Mucosa of gallbladder (tissue), 1 donor: ENCODE measurements around the gene SEC16A. TPM values are rescaled to one million over a fixed set of nuclear protein-coding genes. Genes with fewer than 3 reads are reported as not detected.

Experiments
- DNase-seq: peaks from one replicate; pipeline ENCODE4 v3.0.0-alpha.2; 2020; ENCODE audit warnings: low spot score
- total RNA-seq: library from RNA; stranded (reverse); gene quantifications from one replicate; pipeline ENCODE4 v1.2.1, GENCODE V29; 2021
- donor health status: DM: no; HTN: no; CAD: no.

SEC16A gene
- total RNA-seq, 1 donor from 2014 or later: 78.4 TPM

DNA sequence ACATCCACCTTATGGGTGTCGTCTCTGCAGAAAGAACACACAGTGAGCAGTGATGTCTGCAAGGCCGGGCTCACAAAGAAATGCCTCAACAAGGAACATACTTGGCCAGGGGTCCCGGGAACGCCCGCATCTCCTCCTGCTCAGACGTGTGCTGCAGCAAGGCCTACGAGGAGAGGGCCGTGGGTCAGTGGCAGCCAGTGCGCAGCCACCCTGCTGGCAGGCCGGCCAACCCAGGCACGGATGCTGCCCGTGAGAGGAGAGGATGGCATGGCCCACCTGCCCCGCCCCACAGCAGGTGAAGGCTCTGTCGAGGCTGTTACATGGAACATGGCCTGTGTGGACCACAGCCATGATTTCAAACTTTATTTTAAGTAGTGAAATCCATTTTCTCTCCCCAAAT lies 19.3 kb downstream of the SEC16A start:
- no peak for DNase-seq

GRCh38 chr9:136462664-136463063 lies 20.2 kb downstream of the SEC16A start:
- DNase-seq: no peak

DNA sequence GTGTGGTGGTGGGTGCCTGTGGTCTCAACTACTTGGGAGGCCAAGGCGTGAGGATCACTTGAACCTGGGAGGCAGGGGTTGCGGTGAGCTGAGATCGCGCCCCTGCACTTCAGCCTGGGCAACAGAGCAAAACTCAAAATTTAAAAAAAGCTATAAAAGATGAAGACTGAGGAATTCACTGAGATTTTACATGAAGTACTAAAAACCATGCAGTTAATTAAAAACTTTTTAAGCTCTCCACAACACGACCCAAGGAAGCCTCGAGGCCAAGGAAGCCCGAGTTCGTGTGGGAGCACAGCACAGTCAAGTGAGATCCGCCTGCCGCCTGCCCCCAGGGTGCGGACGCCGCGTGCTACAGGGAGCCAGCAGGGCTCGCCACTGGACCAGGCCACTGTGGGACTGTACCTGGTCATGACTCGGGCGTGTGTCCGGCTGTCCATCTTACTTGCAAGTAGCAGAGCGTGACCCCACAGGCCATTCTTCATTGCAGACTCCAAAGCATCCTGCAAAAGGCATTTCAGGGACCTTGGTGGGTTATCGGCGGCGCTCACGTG lies 22.0 kb downstream of the SEC16A start:
- no peak for DNase-seq

DNA sequence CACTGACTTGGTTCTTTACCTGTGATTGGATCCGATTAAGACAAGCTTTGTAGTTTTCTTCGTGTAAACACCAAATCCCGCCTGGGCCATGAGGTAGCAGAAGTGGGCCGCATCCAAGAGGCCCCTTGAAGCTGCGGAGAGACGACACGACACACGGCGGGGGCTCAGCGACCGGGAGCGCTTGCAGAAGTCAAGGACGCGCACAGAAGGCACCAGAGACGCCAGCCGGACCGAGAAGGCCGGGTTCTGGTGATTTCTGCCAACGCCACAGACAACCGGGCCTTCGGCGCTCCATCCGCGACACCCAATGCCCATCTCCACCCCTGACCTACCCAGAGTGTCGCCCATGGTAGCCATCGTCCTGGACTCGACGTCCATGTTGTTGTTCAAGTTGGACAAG lies 23.4 kb downstream of the SEC16A start:
- DNase-seq: no peak

GRCh38 chr9:136457326-136457725 lies 25.5 kb downstream of the SEC16A start:
- no peak for DNase-seq

DNA sequence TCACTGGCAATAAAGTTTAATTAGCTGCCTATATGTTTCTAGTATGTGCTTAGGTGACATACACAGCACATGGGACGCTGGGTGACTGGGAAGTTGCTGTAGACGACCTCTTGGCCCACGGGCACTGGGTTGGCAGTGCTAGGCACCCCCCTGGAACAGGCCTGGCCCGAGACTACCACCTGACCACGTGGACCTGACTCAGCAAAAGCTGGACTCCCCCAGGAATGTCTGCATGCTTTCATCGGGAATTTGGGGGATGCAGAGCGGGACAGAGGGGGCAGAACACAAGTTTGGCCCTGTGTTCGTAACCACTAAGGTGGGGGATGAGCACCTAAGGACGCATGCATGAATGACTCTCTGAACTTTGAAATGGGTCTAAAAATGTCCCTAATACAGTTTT lies 26.6 kb downstream of the SEC16A start:
- DNase-seq: no peak

DNA sequence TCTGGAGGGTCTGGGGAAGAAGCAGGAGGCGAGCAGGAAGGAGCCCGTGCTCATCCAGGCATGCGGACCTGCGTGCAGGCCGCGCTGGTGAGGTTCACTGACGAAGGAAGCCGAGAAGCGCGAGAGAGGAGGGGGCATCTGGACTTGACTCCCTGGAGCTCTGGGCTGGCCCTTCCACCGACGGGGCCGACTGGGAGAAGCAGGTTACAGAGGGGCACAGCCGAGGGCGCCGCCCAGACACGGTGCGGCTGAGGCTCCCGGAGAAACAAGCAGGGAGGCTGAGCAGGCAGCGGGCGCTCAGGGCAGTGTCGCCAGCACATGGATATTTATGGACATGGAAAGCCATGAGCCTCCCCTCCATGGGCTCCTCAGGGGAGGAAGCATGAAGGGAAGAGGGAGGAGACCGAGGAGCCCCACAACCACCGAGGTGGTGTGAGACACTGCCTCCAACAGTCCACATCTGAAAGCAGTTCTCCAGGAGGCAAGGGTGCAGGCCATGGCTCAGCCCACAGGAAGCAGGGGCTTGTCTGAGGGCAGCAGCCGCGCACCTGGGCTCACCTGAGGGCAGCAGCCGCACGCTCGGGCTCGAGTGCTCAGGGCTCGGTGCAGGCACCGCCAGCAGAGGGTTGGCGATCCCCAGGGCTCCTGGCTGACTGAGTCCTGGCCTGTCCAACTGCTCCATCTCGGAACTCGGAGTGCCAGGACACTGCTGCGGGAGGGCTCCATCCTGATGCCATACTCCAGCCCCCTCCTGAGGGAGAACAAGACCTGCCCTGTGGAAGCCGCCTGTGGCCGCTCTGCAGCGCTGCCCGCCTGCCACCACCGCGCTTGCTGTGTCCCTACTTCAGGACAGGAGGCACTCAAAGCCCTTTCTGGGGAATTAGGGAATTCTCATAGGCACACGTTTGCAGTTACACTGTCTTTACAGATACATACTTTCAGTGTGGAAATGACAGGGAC lies 27.5 kb downstream of the SEC16A start:
- no peak for DNase-seq

- no peak for DNase-seq
These were observed 28.6 kb downstream of the SEC16A start for GRCh38 chr9:136454026-136454796.

GRCh38 chr9:136453326-136453725 lies 29.5 kb downstream of the SEC16A start:
- DNase-seq: no peak

DNA sequence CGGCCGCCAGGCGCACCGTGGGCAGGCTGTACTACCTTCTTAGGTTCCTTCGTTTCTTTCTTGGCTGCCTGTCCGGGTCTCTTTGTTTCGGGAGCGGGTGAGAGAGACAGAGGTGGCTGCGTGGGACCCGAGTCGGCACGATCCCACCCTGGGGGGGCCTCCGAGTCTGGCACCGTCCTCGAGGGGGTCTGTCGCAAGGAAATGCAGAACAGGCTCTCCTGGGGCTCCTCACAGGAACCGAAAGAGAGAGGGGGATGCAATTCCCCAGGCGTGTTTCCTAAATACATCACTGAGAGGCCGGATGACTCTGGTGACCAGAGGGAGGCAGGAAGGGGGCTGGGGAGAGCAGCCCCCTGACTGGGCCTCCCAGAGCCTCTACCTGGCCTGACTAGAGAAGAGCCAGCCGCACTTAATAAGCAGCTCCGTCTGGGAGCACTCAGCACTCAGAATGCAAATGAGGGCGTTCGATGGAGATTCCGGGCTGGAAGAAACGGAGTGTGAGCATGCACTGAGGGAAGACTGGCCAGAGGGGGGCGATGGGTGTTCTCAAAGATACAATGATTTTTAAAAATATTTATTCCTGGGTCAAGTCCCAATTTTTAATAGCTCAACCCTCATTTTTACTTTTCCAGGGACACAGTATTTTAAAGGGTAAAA lies 31.5 kb downstream of the SEC16A start:
- no peak for DNase-seq

GRCh38 chr9:136448655-136449054 lies 34.2 kb downstream of the SEC16A start:
- no peak for DNase-seq

DNA sequence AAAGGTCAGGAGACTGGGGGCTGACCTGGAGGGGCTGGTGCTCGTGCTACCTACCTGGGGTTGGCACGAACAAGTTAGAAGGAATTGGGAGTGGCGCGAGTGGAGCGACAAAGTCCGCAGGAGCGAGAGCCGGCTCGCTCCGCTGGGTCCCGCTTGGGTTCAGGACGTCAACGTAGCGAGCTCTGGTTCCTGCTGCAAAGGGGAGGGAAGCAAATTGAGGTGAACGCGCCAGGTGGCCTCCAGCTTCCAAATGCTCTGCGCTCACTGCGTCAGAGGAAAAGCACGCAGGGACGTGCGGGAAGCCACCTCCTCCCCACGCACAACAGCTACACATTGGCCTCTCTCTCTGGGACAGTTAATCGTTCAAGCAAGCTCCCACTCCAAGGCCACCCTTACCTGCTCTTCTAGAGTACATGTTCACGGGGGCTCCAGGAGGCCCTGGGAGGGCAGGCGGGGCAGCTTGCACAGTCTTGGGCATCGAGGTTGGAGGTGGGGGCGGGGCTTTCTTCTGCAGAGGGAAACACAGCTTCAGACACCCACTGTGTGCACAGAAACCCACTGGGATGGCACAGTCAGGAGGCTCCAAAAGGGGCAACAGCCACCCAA lies 35.6 kb downstream of the SEC16A start:
- no peak for DNase-seq

- DNase-seq: no peak
These were observed 37.0 kb downstream of the SEC16A start for GRCh38 chr9:136445799-136446198.

DNA sequence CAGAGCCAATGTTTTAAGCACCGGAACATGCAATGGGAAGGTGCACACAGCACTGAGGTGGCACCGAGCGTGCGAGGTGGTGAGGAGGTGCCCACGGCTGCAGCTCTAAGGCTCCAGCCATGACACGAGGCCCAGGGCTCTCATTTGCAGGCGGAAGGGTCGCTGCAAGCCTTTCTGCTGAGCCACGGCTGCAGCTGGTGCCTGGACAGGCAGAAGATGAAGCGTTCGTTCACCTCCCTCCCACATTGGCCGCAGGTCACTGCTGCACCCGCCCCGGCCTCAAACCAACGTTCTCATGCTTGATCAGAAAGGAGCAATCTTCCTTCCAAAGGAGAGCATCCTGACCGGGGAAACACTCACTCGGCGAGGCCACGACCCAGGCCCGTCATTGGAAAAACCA lies 38.7 kb downstream of the SEC16A start:
- no peak for DNase-seq

DNA sequence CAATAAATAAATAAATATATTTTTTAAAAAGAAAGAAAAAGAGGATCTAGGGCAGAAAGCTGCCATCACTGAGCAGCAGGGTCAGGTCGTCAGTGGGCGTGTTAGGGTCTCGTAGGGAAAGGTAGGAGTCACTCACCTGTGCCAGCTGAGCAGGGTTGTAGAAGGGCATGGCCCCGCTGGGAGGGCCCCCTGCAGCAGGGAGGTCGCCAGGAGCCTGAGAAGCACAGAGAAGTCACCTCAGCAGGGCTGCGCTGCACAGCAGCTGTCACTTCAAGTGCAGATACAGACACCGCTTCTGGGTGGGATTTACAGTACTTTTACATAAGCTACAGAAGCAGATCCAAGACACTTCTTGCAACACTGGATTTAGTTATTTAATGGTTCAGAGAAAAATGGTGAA lies 39.2 kb downstream of the SEC16A start:
- no peak for DNase-seq

GRCh38 chr9:136443087-136443486 lies 39.8 kb downstream of the SEC16A start:
- DNase-seq: no peak

GRCh38 chr9:136442265-136442664 lies 40.6 kb downstream of the SEC16A start:
- DNase-seq: no peak

- no peak for DNase-seq
These were observed 41.1 kb downstream of the SEC16A start for GRCh38 chr9:136441681-136442245.

DNA sequence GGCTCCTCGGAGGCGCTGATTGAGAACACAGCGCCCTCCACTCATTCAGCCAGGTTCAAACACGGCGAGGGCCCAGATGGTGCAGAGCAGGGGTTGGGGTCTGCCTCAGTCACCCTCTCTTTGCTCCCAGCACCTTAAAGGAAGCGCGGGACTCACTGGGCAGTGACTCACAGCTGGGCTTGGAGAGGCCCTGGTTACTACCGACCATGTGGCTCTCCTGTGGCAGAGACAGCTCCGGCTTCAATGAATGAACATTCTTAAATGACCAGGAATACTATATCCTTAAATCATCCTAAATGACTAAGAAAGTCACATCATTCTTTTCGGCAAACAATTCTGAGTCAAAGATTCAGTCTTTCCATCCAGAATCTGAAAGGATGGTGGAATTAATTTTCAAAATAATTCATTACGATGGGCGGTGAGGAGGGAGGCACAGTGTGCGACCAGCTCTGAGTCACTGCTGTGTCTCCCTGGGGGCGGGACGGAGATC lies 41.6 kb downstream of the SEC16A start:
- no peak for DNase-seq

GRCh38 chr9:136439481-136440408 lies 43.1 kb downstream of the SEC16A start, which contains the start of gene INPP5E:
Gene INPP5E (minus strand): TSS chr9:136439845. CDS start chr9:136439419, 426 bp downstream.
- peak; percentile 63 for DNase-seq
